ENCODE data around the gene ALG14. TPM values are rescaled to one million over a fixed set of nuclear protein-coding genes. Genes with fewer than 3 reads are reported as not detected.

ALG14 gene
- total and polyA plus RNA-seq, 2 of the 4 experiments (the other 2 are of a cell fraction) = 1.7 to 2.0 TPM

DNA sequence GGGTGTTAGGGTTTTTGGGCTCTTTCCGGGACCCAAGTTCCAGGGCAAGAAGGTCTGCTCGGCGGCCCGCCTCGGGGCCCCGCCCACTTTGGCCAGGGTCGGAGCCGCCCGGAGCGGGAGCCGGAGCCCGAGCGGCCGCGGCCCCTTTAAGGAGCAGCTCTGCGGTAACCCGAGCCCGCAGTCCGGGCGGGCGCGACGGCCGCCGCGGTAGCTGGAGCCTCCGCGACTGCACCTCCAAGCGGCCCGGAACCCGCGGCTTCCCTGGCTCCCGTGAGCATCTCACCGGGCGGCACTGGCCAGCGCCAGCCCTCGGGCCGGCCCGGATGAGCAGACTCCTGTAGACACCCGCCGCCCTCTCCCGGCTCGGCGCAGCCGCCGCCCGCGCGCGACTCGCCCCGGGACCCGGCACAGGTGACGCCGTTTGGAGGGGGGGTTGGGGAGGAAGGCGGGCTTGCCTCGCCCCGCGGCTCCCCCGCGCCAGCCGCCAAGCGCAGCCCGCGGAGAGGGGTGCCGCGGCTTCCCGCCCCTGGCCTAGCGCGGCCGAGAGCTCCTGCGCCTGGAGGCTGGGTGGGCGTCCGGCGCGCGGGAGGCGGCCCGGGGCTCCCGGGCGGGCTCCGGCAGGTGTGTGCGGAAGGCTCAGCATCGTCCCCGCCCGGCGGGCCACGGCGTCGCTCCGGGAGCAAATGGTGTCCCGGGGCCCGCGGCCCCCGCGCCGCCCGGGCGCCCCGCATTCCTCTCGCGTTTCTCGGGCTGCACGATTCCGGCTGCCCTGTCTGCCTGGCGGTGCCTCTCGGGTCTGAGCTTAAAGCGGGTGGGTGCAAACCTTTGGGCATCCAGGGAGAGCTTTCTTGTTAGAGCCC is 44.7 kb upstream of the ALG14 start, which contains the start of gene TLCD4:
Gene TLCD4 (plus strand): TSS at position 149 of the 860 bp plus-strand sequence. CDS start 26,547 bp downstream, outside the sequence.
- POLR2A ChIA-PET (ENCODE audit: unreplicated experiment) = no interaction called here
- no peak within 1 kb of the TSS for H2BK20ac ChIP-seq (ENCODE audit: low read depth, low read length)
- H4K8ac ChIP-seq (ENCODE audit: low read depth in 2 of 2, low read length in 2 of 2) = no peak within 1 kb of the TSS
- H3K14ac ChIP-seq (replicated peaks; ENCODE audit: low read depth, low read length) = no peak within 1 kb of the TSS
- BruUV-seq (replicated peaks) = no TSS peak
- dilution Hi-C loops (cut with HindIII; ENCODE audit: low sequenced_read_pairs, unreplicated experiment) (no loop called here), intact Hi-C loops (cut with micrococcal nuclease) (loop anchor here (2.0 kb wide), 1 partner anchor 115 kb away; no protein-coding TSS in a partner anchor), in situ Hi-C loops (cut with MboI; ENCODE audit: low sequenced_read_pairs) (no loop called here)
- peak within 1 kb of the TSS; percentile 16; the same call in 1 of the 2 replicates for H3K9ac ChIP-seq (ENCODE audit: low read depth, low read length)
- H2BK5ac ChIP-seq (ENCODE audit: low read depth, low read length, poor library complexity, severe bottlenecking) = no peak within 1 kb of the TSS
- peak within 1 kb of the TSS; percentile 87 for H3K4me2 ChIP-seq (ENCODE audit: low read depth, low read length)
- no peak within 1 kb of the TSS for H2BK15ac ChIP-seq (ENCODE audit: low read depth, low read length)
- H4K20me1 ChIP-seq (ENCODE audit: insufficient read depth, low read length) = no peaks in the 10 kb centered on the region
- no peak within 1 kb of the TSS for H3K4ac ChIP-seq (ENCODE audit: low read depth, low read length)
- no peak within 1 kb of the TSS for H4K5ac ChIP-seq (ENCODE audit: low read depth, low read length)
- H2AK9ac ChIP-seq (replicated peaks; ENCODE audit: low read depth, low read length, poor library complexity) = peak within 1 kb of the TSS; percentile 33
- H3K4me3 ChIP-seq (ENCODE audit: insufficient read depth, low read depth, low read length) = peak within 1 kb of the TSS; percentile 66
- ATAC-seq (ENCODE audit: low read depth) (peak; percentile 95), DNase-seq (peak; percentile 24)
- H3K27me3 ChIP-seq (ENCODE audit: control insufficient read depth, insufficient read depth, low read length) = peaks cover 31% of the 10 kb centered on the region
- TF ChIP-seq RCOR1 (IDR thresholded peaks at IDR 0.05; ENCODE audit: insufficient replicate concordance, low read length) (no peak), RFX5 (IDR thresholded peaks at IDR 0.05; ENCODE audit: low read depth, low read length) (no peak), POLR2A (IDR thresholded peaks at IDR 0.05; ENCODE audit: low read depth, low read length) (no peak), CEBPB (IDR thresholded peaks at IDR 0.05; ENCODE audit: low read depth, low read length) (no peak), NFE2L2 (IDR thresholded peaks at IDR 0.05; ENCODE audit: low read depth, low read length) (no peak), BHLHE40 (IDR thresholded peaks at IDR 0.05; ENCODE audit: low read depth, low read length) (no peak), CHD1 (IDR thresholded peaks at IDR 0.05; ENCODE audit: low read depth, low read length) (no peak)
- TF ChIP-seq, protein P1, sequence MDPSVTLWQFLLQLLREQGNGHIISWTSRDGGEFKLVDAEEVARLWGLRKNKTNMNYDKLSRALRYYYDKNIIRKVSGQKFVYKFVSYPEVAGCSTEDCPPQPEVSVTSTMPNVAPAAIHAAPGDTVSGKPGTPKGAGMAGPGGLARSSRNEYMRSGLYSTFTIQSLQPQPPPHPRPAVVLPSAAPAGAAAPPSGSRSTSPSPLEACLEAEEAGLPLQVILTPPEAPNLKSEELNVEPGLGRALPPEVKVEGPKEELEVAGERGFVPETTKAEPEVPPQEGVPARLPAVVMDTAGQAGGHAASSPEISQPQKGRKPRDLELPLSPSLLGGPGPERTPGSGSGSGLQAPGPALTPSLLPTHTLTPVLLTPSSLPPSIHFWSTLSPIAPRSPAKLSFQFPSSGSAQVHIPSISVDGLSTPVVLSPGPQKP (IDR thresholded peaks at IDR 0.05; ENCODE audit: borderline replicate concordance, low read depth, low read length) = no peak
- TF ChIP-seq, protein P2, sequence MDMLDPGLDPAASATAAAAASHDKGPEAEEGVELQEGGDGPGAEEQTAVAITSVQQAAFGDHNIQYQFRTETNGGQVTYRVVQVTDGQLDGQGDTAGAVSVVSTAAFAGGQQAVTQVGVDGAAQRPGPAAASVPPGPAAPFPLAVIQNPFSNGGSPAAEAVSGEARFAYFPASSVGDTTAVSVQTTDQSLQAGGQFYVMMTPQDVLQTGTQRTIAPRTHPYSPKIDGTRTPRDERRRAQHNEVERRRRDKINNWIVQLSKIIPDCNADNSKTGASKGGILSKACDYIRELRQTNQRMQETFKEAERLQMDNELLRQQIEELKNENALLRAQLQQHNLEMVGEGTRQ (IDR thresholded peaks at IDR 0.05; ENCODE audit: low read depth, low read length) = no peak
- WGBS, 2 experiments (ENCODE audit: extremely low coverage in 2 of 2, insufficient read length in 1 of 2) = 0% methylated on average over 43 of the region's 108 CpGs; no CpG with 5 or more reads in 1 of the 2 experiments
- H3K27ac ChIP-seq (ENCODE audit: insufficient read depth, low read length) = no peak within 1 kb of the TSS; the same call in 1 of the 2 replicates
- H3K9me1 ChIP-seq (ENCODE audit: insufficient read depth, low read length) = peaks cover 4% of the 10 kb centered on the region; the same call in 1 of the 2 replicates
- no peak within 1 kb of the TSS for H3K23ac ChIP-seq (ENCODE audit: low read depth, low read length)
- H3K4me1 ChIP-seq (ENCODE audit: control insufficient read depth, insufficient read depth, low read length) = no peaks in the 10 kb centered on the region
- no peaks in the 10 kb centered on the region for H3K9me3 ChIP-seq (ENCODE audit: control insufficient read depth, insufficient read depth, low read length)
- H2AFZ ChIP-seq (replicated peaks; ENCODE audit: low read length, poor library complexity) = peak within 1 kb of the TSS; percentile 21
- H4K91ac ChIP-seq (ENCODE audit: insufficient read depth, low read depth, low read length) = no peak within 1 kb of the TSS
- no peak within 1 kb of the TSS for H2BK120ac ChIP-seq (ENCODE audit: low read depth, low read length)
- no peak within 1 kb of the TSS for H3K18ac ChIP-seq (ENCODE audit: low read depth, low read length)
- no peaks in the 10 kb centered on the region for H3K36me3 ChIP-seq (ENCODE audit: control insufficient read depth, insufficient read depth, low read length)
- CTCF ChIA-PET = interaction anchor here (0.5 to 1.6 kb wide), 5 partner anchors 9 to 116 kb away, joined by 3 to 7 read pairs (median 3); partner anchors contain the start of gene RWDD3
- no peak within 1 kb of the TSS for H3K56ac ChIP-seq (ENCODE audit: extremely low read depth, insufficient read depth, low read length)
- H2AK5ac ChIP-seq (ENCODE audit: low read depth, low read length) = no peak within 1 kb of the TSS
- no peaks in the 10 kb centered on the region for H3K79me1 ChIP-seq (ENCODE audit: low read depth in 1 of 2, low read length in 2 of 2)
